Measurements from ENCODE around the gene SPC24.

Gene SPC24, protein sequence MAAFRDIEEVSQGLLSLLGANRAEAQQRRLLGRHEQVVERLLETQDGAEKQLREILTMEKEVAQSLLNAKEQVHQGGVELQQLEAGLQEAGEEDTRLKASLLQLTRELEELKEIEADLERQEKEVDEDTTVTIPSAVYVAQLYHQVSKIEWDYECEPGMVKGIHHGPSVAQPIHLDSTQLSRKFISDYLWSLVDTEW

DNA sequence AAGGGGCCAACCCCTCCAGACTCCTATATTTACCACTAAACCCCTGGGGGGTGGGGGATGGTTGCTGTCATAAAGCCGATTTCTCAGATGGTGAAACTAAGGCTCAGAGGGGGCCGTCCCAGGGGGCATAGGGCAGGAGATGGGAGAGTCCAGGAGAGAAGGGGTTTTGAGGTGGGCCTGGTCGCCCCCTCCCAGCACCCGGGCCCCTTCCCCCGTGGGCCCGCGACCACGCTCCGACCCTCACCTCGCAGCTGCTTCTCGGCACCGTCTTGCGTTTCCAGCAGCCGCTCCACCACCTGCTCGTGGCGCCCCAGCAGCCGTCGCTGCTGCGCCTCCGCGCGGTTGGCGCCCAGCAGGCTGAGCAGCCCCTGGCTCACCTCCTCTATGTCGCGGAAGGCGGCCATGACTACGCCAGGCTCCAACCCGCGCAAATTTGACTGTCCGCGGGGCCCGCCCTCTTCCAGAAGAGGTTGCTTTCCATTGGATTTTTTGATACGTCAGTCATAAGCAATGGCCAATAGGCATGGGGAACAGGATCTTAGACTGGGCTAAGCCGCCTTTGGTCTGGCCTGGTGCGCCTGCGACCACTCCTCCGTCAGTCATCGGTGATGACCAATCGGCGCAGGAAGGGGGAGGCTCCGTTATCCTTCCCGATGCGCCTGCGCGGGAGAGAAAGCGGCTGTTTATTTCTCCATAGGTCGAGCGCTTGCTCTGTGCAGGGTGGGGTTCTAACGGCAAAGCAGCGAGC is at the start of gene SPC24:
SPC24 (minus strand) TSS at position 410 of the 748 bp plus-strand sequence; CDS start at position 404, 6 bp downstream.
- TF ChIP-seq, protein P1, sequence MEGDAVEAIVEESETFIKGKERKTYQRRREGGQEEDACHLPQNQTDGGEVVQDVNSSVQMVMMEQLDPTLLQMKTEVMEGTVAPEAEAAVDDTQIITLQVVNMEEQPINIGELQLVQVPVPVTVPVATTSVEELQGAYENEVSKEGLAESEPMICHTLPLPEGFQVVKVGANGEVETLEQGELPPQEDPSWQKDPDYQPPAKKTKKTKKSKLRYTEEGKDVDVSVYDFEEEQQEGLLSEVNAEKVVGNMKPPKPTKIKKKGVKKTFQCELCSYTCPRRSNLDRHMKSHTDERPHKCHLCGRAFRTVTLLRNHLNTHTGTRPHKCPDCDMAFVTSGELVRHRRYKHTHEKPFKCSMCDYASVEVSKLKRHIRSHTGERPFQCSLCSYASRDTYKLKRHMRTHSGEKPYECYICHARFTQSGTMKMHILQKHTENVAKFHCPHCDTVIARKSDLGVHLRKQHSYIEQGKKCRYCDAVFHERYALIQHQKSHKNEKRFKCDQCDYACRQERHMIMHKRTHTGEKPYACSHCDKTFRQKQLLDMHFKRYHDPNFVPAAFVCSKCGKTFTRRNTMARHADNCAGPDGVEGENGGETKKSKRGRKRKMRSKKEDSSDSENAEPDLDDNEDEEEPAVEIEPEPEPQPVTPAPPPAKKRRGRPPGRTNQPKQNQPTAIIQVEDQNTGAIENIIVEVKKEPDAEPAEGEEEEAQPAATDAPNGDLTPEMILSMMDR (conservative IDR thresholded peaks at IDR 0.05; ENCODE audit: control insufficient read depth, insufficient read depth, low read depth, low read length), result no peak
- DNase-seq (ENCODE audit: low read depth), result peak; percentile 99
- peak within 1 kb of the TSS; percentile 83 for H3K4me3 ChIP-seq (ENCODE audit: control insufficient read depth, low read depth, low read length)

DNA sequence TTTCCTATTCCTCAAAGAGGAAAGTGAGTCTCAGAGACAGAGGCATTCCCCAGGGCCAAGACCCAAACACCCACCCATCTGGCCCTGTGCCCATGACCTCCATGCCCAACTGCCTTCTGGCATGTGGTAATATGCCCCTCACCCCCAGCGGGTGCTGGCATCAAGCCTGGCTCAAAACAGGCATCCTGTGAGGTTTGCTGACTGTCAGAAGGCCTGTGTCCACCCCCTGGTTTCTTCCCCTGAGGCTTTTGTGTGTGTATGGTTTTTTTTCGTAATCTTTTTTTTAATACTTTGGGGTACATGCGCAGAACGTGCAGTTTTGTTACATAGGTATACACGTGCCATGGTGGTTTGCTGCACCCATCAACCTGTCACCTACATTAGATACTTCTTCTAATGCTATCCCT is 49.4 kb upstream of the SPC24 start:
- H3K4me3 ChIP-seq (ENCODE audit: control insufficient read depth, low read depth, low read length), result no peak overlapping the region
- TF ChIP-seq, protein P1 (conservative IDR thresholded peaks at IDR 0.05; ENCODE audit: control insufficient read depth, insufficient read depth, low read depth, low read length), result no peak
- DNase-seq (ENCODE audit: low read depth), result no peak

DNA sequence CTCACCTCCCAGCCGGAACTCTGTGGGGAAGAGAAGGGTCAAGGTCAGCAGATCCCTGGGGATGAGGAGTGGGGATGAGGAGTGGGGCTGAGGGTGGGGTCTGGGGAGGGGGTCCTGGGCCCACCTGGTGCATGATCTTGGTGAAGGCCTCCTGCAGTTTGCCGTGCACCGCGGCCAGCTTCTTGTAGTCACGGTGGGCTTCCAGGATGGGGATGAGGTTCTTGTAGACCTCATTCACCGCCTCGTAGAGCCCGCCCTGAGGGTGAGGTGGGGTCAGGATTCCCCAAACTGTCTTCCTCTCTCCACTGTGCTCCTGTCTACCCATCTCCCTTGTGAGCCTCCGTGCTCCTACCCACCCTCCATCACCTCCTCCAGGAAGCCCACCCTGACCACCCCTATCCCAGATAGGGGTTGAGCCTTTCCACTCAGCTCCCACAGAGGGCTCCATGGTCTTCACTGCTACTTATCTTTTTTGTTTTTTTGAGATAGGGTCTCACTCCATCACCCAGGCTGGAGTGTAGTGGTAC is 48.6 kb upstream of the SPC24 start:
- TF ChIP-seq, protein P1 (conservative IDR thresholded peaks at IDR 0.05; ENCODE audit: control insufficient read depth, insufficient read depth, low read depth, low read length), result no peak
- no peak overlapping the region for H3K4me3 ChIP-seq (ENCODE audit: control insufficient read depth, low read depth, low read length)
- no peak for DNase-seq (ENCODE audit: low read depth)

DNA sequence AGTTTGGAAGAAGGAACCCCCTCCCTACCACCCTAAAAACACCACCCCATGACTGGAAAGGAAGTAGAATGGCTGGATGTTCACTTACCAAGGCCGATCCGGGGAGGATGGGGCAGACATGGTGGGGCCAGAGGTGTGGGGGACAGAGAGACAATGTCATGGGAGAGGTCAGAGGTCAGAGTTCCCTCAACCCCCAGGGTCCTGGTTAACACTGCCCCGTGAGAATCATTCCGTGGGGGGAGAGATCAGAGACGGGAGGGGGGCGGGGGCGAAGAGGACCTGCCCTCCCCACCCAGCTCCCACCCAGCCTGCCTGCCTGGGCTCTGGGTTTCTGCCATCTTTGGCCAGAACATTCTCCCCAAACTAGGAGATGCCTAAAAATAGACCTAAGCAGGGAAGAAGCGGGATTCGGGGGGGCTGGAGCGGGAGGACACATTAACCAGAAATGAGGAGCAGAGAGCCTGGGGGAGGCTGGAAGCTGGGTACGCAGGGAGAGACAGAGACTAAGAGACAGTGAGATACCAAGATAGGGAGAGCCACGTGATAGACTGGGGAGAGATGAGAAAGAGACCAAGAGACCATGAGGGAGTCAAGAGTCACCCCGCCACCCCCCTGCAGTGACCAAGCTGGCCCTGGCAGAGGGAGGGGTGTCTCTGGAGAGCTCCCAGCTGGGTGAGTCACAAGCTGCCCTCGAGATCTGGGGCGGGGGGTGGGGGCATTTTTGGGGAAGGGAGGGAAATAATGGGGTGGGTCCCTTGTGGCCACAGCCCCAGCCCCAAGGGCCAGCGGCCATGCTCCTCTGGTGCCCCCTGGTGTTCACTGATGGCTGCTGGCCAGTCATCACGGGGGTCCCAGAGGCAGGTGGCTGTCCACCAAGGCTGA is 47.9 kb upstream of the SPC24 start:
- H3K4me3 ChIP-seq (ENCODE audit: control insufficient read depth, low read depth, low read length), result no peak overlapping the region
- peak; percentile 87 for DNase-seq (ENCODE audit: low read depth)
- TF ChIP-seq, protein P1 (conservative IDR thresholded peaks at IDR 0.05; ENCODE audit: control insufficient read depth, insufficient read depth, low read depth, low read length), result peak; percentile 81

DNA sequence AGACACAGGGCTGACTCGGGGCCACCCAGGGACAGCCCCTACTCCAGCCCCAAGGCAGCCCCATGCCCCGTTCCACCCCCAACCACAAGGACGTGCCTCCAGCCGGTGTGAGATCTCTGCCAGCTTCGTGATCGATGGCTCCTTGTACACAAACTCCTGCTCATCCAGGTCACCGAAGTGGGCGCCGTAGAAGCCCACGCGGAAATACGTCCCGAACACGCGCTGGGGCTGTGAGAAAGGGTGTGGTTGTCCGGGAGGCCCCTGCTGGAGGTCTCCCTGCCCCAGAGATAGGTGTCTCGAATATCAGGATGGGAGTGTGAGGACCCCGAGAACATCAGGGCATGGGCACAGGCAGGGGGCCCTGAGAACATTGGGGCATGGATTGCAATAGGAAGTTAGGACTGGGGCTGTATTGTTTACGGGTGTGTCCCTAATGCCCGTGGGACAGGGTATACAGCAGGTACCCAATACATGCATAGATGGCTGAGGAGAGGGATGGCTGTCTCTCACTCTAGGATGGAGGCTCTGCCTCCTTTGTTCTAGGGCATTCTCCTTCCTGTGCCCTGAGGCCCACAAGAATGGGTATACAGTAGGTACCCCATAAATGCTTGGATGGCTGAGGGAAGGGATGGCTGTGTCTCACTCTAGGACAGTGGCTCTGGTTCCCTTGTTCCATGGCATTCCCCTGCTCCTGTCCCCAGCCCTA is 47.1 kb upstream of the SPC24 start:
- no peak overlapping the region for H3K4me3 ChIP-seq (ENCODE audit: control insufficient read depth, low read depth, low read length)
- TF ChIP-seq, protein P1 (conservative IDR thresholded peaks at IDR 0.05; ENCODE audit: control insufficient read depth, insufficient read depth, low read depth, low read length), result no peak
- no peak for DNase-seq (ENCODE audit: low read depth)

DNA sequence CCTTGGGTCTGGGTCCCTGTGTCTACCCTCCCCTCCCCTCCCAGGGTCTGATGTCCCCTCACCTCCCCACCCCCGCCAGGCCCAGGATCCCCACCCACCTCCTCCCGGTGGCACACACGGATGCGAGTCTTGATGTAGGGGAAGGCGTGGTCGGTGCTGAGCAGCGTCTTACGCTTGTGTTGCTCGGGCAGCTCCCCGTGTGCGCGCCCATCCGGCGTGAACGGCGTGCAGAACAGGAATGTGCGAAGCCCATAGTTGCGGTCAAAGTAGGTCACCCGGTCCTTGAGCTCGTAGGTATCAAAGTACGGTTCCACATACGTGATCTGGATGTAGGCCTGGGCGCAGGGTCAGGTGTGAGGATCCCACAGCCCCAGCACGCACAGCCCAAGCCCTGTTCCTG is 46.2 kb upstream of the SPC24 start:
- TF ChIP-seq, protein P1 (conservative IDR thresholded peaks at IDR 0.05; ENCODE audit: control insufficient read depth, insufficient read depth, low read depth, low read length), result no peak
- H3K4me3 ChIP-seq (ENCODE audit: control insufficient read depth, low read depth, low read length), result no peak overlapping the region
- DNase-seq (ENCODE audit: low read depth), result no peak
